GM21737 (cell line): ENCODE measurements around the gene STAB1.

ENCODE experiments used
- ATAC-seq: cut with Tn5 transposase; IDR thresholded peaks from one replicate; pipeline ENCODE4 v1.9.1; 2021; ENCODE audit warnings: mild to moderate bottlenecking, moderate library complexity; ENCODE audit not compliant: unreplicated experiment

STAB1 gene

GRCh38 chr3:52533623-52534280 lies 38.6 kb downstream of the STAB1 start, which contains the start of gene NT5DC2:
NT5DC2 (minus strand) TSS chr3:52533857; CDS start chr3:52533737, 120 bp downstream.
- peak; percentile 32 for ATAC-seq

DNA sequence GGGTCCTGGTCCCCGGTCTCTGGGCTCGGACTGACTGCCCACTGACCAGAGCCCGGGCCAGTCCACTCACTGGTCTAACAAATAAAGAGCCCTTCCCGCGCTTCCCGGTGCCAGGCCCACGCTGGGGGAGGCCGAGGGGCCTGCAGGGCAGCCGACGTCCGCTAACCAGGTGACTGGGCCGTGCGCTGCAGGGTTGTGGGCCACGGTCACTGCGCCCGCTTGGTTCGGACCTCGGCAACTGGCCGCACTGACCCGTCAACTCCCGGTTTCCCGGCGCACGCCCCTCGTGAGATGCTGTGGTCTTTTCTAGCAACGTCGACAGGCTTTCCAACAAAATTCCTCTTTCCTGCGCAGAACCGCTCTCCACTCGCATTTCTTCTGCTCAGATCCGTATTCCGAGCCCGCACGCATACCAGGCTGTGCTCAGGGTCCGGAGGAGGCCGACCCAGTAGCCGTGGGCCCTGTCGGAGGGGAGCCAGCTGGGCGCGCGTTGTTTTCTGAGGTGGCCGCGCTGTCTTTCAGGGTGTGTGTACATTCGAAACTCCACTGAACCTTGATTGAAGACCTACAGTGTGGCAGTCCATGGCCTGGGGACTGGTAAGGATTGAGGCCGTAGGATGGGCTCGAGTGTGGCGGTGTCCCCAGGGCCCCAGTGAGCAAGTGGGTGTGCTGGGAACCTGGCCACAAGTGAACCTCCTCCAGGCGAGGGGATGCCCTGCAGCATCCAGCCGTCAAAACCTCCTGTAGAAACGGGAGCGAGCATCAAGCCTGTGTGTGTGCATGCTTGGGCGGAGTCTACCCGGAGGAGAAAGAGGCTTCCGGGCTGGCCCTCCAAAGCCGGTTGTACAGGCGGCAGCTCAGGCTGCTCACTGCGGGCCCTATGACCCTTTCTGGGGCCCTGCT lies 39.4 kb downstream of the STAB1 start:
- ATAC-seq, result no peak

DNA sequence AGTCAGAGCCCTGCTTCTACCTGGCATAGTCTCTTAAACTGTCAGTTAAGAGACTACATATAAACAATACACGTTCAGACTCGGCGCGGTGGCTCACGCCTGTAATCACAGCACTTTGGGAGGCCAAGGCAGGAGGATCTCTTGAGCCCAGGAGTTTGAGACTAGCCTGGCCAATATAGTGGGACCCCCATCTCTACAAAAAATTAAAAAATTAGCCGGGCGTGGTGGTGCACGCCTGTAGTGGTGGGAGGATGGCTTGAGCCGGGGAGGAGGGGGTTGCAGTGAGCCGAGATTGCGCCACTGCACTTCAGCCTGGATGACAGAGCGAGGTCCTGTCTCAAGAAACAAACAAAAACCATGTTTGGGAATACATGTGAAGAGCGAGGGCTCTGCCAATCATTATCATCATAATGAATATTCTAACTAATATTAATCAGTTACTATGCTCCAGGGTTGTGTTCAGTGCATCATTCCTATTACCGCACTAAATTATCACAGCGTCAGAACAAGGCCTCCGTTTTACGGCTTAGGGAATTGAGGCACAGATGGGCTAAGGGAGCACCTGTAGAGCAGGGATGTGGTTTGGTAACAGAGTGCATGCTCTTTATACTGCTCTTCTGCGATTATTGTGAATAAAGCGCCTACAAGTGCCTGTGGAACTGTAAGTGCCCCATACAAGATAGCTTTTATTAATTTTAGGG lies 40.4 kb downstream of the STAB1 start:
- no peak for ATAC-seq

DNA sequence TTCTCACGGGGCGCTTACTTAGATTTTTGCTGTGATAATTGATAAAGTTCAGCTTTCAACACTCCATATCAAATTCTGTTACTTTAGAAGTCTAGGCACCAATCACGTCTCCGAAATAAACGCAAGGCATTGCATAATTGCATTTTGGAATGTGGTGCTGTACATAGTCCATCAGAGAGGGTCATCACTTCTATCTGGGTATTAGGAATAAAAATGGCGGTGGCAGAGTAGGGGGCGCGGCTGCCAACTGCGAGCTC lies 40.9 kb downstream of the STAB1 start:
- no peak for ATAC-seq

GRCh38 chr3:52536369-52537164 lies 41.4 kb downstream of the STAB1 start, which contains the start of gene UQCC5:
UQCC5 (plus strand) TSS chr3:52536605; CDS start chr3:52536756, 151 bp downstream.
- peak; percentile 76 for ATAC-seq

DNA sequence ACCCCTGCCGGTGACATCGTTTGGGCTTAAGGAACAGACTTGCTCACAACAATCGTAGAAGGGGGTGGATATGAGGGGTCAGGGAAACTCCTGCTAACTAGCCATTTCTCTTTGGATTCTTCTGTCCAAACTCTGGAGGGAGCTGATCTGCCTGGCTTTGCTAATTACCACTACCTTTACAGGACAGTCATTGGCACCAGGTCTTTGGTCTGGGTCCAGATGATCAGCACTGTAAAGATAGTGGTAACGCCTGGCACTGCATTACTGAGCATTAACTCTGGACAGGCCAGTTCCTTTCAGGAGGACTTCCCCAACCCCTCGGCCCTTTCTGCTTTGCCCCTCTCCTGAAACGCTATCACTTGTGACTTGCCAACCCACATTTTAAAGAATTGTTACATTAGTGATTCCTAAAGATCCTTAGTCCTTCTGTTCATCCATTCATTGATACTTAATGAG lies 42.1 kb downstream of the STAB1 start:
- no peak for ATAC-seq

- ATAC-seq, result no peak
These were observed 42.7 kb downstream of the STAB1 start for GRCh38 chr3:52537726-52538421.

DNA sequence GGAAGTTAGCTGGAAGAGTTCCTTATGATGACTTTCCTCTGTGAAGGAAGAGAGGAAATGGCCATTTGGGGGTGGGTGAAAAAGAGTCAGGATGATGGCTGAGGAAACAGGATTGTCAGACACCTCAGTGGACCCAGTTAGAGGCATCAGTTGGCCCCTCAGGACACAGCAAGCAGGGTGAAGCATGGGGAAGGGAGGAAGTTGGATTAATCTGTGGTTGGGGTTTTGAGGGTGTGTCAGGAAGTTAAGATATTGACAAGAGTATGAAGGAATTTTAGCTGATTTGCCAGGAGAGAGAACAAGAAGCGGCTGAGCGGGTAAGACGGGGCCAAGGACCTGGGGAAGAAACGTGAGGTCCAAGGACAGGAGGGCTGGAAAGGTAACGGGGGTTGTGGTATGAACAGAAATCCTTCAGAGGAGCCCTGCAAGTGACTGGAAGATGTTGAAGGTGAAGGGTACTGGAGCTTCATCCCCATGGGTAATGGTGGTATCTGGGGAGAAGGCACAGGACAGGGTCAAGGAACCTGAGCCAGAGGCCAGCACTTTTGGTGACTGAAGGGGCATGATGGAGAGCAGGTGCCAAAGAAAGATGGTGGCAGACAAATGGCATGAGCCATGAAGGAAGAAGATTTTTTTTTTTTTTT lies 44.0 kb downstream of the STAB1 start:
- no peak for ATAC-seq

DNA sequence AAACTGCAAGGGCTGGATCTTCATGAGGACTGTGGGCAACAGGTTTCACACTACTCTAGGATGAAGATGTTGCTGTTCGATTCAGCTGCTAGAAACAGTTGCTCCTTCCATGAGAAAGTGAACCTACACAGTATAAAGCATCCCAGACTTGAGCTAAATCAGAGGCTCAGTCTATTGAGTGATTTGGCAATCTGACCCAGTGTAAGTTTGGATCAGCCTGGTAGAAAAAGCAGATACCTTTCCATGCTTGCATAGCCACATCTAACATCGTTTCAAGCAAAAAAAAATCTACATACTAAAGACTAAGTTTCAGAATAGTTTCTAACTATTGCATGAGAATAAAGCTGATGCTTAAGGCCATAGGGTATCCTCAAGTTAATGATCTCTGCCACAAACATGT lies 45.9 kb downstream of the STAB1 start:
- ATAC-seq, result no peak

DNA sequence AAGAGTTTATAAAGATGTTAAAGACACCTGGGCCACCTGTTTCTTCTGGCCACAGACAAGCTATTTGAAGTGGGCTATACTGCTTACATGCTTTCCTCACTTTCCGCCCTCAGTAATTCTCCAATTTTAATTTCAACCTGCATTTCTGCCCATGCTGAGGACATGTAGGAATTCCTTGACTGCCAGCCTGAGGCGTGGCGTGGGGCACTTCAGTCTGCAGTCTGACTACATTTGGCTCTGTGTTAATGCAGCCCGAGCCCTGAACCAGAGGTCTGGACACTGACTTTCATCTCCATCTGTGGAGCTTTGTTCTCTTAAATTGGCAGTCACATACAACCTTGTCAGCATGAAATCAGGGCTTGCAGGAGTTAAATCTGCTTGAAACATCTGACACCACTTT lies 49.8 kb downstream of the STAB1 start:
- ATAC-seq, result no peak

GRCh38 chr3:52546111-52546901 lies 51.2 kb downstream of the STAB1 start:
- no peak for ATAC-seq

- ATAC-seq, result no peak
These were observed 52.0 kb downstream of the STAB1 start for GRCh38 chr3:52547143-52547542.

DNA sequence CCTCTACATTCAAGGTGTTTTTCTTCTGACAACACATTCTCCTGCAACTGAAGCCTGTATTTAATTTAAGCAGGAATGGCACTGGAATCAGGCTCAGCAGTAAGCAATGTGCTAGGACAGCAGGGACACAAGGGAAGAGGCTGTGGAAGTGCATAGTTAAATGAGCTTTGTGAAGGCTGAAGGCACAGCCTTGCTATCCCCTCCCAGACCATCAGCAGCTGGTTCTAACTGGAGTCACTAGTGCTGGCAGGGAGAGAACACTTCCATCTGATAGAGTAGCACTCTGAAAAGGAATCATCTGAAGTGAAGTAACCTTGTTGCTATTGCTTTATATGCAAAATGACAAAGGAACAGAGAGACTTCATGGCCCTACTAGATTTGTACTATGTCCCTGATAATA lies 56.0 kb downstream of the STAB1 start:
- no peak for ATAC-seq

DNA sequence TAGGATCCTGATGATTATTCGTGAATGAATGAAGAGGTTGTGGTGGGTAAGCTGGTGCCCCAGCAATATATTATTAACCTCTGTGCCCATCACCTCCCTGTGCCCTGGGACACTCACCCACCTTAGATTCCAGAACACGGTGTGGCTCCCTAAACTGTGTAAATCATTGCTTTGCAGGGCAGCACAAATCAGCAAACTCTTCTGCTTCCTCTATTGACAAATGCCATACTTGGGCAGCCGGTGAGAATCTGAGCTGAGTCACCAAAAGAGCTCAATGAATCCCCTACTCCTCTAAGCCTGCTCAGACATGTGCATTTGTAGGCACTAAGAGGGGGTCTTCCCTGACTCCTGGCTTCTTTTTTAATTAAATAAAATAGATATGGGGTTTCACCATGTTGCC lies 57.0 kb downstream of the STAB1 start:
- no peak for ATAC-seq

DNA sequence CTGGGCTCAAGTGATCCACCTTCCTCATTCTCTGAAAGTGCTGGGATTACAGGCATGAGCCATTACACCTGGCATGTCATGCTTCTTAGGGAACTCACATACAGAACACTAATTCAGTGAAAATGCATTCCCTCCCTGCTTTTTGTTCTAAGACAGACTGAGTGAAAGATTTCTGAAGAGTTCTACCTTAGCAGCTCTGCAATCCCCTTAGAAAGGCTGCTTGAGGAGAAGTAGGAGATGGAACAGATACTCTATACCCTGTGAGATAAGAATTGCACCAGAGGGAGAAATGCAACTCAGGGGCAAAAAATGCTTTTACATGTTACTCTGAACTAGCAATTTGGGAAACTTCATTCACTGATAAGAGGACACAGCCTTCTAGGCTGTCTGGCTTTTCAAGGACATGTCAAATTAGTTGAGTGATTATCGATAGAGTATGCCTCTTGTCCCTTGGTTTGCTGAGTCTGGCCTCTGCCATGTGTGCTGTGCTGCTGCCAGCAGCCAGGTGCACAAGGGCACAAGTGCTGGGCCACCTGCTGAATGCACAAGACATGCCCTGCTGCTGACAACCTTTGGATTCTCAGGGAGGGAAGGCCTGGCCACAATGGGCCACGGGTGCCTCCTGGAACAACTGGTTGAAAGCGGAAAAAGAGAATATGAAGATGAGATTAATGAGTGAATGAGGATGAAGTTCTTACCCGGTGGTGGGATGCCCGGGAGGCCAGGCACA lies 59.1 kb downstream of the STAB1 start:
- ATAC-seq, result no peak

DNA sequence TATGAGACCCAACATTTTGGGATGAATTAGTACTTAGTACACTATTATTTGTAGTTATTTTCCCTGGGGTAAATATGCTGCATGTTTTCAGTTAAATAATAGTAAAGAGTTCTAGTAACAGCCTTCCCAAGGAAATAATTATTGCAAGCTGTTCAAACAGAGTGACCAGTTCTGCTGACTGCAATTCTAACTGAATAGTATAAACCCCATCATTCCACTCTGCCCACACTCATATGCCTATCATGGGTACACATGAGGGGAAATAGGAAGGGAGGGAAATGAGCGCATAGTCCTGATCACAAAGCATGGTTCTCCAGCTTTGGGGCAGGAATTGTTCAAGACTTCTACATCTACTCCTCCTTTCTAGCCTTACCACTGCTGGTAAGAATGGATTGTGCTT lies 59.9 kb downstream of the STAB1 start:
- ATAC-seq, result no peak

GRCh38 chr3:52557011-52557960 lies 62.1 kb downstream of the STAB1 start:
- ATAC-seq, result no peak
